Cerebellar cortex (tissue), 1 donor: ENCODE results near the gene CDX1.

Source experiments
- DNase-seq: peaks from one replicate; pipeline ENCODE4 v3.0.0-alpha.2; 2015; ENCODE audit warnings: low spot score

CDX1 gene

GRCh38 chr5:150166650-150167511 is at the start of gene CDX1:
CDX1 (plus strand) TSS chr5:150166778; CDS start chr5:150166877, 99 bp downstream.
- DNase-seq: no peak

- DNase-seq: no peak
Measured at GRCh38 chr5:150117945-150118560, 48.5 kb upstream of the CDX1 start.

- DNase-seq: no peak
Measured at GRCh38 chr5:150118561-150119229, 47.9 kb upstream of the CDX1 start.

- DNase-seq: no peak
Measured at GRCh38 chr5:150119421-150120061, 47.0 kb upstream of the CDX1 start.

- DNase-seq: no peak
Measured at GRCh38 chr5:150120062-150120441, 46.5 kb upstream of the CDX1 start.

GRCh38 chr5:150120617-150121447 is 45.7 kb upstream of the CDX1 start:
- DNase-seq: no peak

GRCh38 chr5:150121448-150122157 is 45.0 kb upstream of the CDX1 start:
- no peak for DNase-seq

DNA sequence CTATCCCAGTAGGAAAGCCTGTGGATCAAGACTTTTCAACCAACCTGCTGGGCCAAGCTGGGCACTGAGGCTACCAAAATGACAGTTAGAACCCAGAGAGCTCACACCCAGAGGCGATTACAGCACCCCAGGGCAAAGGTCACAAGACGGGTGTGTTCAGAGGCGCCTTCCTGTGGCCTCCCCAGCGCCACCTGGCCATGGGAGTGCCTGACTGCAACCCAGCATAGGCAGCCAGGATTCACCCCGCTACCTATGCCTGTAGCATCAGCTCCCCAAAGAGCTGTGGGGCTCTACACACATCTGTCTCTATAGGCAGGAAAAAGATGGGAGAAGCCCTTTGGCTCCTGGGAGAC is 44.4 kb upstream of the CDX1 start:
- no peak for DNase-seq

DNA sequence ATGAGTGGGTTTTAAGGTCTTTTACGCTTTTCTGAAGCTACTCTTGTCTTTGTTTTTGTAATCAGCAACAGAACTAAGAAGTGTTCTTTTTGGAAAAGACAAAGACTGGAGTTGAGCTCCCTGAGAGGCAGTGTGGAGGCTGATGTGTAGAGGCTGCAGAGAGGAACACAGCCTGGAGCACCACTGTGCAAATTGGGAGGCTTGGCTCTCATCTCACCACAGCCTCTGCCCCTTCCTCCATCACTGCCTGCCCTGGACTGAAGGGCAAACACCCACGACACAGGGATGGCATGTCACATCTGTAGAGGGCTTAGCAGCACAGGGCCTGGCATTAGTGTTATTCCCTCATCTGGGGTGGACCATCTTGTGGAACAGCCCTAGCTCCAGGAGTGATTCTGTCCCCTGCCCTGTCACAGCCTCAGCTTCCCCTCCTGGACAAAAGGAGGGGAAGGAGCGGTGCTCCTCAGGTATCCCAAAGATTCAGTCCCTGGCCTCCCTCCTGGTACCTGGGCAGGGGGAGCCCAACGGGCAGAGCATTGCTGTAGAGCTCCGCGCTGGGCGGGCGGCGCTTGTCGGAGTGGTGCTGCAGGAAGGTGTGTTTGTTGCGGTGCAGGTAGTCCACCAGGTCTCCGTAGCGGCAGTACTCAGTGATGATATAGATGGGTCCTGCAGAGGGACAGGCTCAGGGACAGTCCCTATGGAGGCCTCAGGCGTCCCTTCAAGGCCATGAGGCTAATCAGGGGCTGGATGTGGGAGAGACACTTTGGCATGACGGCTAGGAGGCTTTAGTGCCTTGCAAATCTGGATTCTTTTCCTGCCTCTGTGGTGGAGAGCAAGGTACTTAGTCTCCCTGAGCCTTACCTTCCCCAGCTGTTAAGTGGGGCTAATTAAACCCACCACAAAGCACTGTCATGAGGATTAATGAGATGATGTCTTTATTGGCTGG is 43.8 kb upstream of the CDX1 start:
- no peak for DNase-seq

GRCh38 chr5:150123542-150123941 is 43.0 kb upstream of the CDX1 start:
- no peak for DNase-seq

- no peak for DNase-seq
Measured at GRCh38 chr5:150124111-150124557, 42.4 kb upstream of the CDX1 start.

DNA sequence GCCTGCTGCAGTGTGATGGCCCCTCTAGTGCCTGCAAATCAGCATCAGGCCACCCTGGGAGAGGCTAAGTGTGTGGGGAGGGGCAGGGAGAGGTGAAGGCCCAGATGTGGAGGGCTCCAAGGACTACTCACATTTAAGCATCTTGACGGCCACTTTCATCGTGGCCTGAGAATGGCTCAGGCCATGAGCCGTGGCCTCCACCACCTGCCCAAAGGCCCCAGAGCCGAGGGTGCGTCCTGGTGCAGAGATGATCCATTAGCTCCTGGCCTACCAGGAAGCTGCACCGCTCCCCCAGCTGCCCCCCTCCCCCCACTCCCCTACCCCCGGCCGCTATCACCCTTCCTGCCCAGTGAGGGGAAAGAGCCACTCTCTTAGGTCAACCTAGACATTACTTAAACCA is 42.0 kb upstream of the CDX1 start:
- DNase-seq: no peak

DNA sequence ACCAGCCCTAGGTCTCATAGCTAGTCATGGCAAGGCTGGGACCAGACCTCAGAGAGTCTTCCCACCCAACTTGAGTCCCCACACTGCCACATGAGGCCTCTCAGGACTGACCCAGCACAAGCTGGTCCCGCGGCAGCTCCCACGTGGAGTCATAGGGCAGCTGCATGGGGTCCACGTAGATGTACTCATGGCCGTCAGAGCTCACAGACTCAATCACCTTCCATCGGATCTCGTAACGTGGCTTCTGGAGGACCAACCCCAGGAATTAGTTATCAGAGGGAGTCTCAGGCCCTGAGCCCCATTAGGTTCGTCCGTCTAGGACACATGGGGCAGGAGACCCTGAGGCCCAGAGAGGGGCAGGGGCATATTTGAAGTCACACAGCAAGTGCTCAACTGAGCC is 41.2 kb upstream of the CDX1 start:
- no peak for DNase-seq

GRCh38 chr5:150126199-150126920 is 40.2 kb upstream of the CDX1 start:
- DNase-seq: no peak

GRCh38 chr5:150126921-150127265 is 39.7 kb upstream of the CDX1 start:
- no peak for DNase-seq

- no peak for DNase-seq
Measured at GRCh38 chr5:150129454-150129812, 37.1 kb upstream of the CDX1 start.

GRCh38 chr5:150129813-150130492 is 36.6 kb upstream of the CDX1 start:
- peak; percentile 69 for DNase-seq

- DNase-seq: no peak
Measured at GRCh38 chr5:150130493-150130922, 36.1 kb upstream of the CDX1 start.

DNA sequence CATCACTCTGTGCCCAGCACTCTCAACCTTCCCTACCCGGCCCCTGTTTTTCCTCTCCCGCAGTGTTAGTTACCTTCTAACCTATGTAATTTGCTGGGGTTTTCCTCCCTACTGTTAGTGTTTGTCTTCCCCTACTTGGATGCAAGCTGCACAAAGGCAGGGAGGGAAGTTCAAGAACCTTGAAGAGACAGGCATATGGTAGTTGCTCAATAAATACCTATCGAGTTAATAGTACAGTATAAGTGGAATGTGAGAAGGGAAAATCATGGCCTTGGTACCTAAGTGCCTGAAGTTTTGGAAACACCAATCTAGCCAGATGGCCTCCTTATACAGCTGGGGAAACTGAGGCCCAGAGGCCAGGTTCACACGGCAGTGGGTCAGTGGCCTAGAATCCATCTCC is 35.1 kb upstream of the CDX1 start:
- DNase-seq: no peak
